ENCODE data around the gene CERS2. TPM values are rescaled to one million over a fixed set of nuclear protein-coding genes. Genes with fewer than 3 reads are reported as not detected.

The CERS2 gene
- total RNA-seq, 4 donors from 2014 or later, result 35.2 to 142 (median 101) TPM

- 67 to 95% methylated on average over 1 to 2 of the region's 2 CpGs for WGBS, 2 donors (ENCODE audit: low coverage in 1 of 2)
- peaks cover 15 to 36% (median 18%) of the 10 kb centered on the region in 4 donors for H3K4me1 ChIP-seq
- H3K36me3 ChIP-seq, result peaks cover 0 to 23% (median 7%) of the 10 kb centered on the region in 4 donors
- no peaks in the 10 kb centered on the region for H3K9me3 ChIP-seq
- no peak for TF ChIP-seq EP300 (IDR thresholded peaks at IDR 0.05; ENCODE audit: low read depth)
- TF ChIP-seq CTCF (IDR thresholded peaks at IDR 0.05), result no peak
- TF ChIP-seq POLR2AphosphoS5 (IDR thresholded peaks at IDR 0.05), result no peak
- no peak for TF ChIP-seq POLR2A (IDR thresholded peaks at IDR 0.05)
- H3K4me3 ChIP-seq, result no peak overlapping the region
- H3K27me3 ChIP-seq, result no peaks in the 10 kb centered on the region
- in situ Hi-C loops (cut with MboI; ENCODE audit: low pct_ligation_motif_present in 1 of 4, low pct_unique_long_range_greater_than_20kb in 1 of 4, low sequenced_read_pairs in 3 of 4), result loop anchor here in 1 of 4 donors (10.0 kb wide), 1 partner anchor 175 kb away; no protein-coding TSS in a partner anchor
- DNase-seq, result no peak
- intact Hi-C loops (cut with DNase I; ENCODE audit: low total_unique reads), result no loop called here
- no peak overlapping the region for H3K27ac ChIP-seq
Observed at GRCh38 chr1:150999926-151000325, 25.3 kb upstream of the CERS2 start.

- WGBS, 2 donors (ENCODE audit: low coverage in 1 of 2), result 85 to 100% methylated on average over 5 to 17 of the region's 17 CpGs
- Histone ChIP-seq H3K36me3 (peaks cover 0 to 23% (median 7%) of the 10 kb centered on the region in 4 donors), H3K27ac (no peak overlapping the region), H3K4me3 (no peak overlapping the region), H3K27me3 (no peaks in the 10 kb centered on the region), H3K9me3 (no peaks in the 10 kb centered on the region), H3K4me1 (peaks cover 7 to 29% (median 10%) of the 10 kb centered on the region in 4 donors)
- DNase-seq, result no peak
- TF ChIP-seq POLR2AphosphoS5 (IDR thresholded peaks at IDR 0.05) (no peak), POLR2A (IDR thresholded peaks at IDR 0.05) (no peak), EP300 (IDR thresholded peaks at IDR 0.05; ENCODE audit: low read depth) (no peak), CTCF (IDR thresholded peaks at IDR 0.05) (no peak)
- in situ Hi-C loops (cut with MboI; ENCODE audit: low pct_ligation_motif_present in 1 of 4, low pct_unique_long_range_greater_than_20kb in 1 of 4, low sequenced_read_pairs in 3 of 4), result loop anchor here in 1 of 4 donors (10.0 kb wide), 1 partner anchor 174 kb away; no protein-coding TSS in a partner anchor
- intact Hi-C loops (cut with DNase I; ENCODE audit: low total_unique reads), result no loop called here
Observed at GRCh38 chr1:150999051-150999674, 24.5 kb upstream of the CERS2 start.

- no peak overlapping the region for H3K4me3 ChIP-seq
- intact Hi-C loops (cut with DNase I; ENCODE audit: low total_unique reads), result no loop called here
- in situ Hi-C loops (cut with MboI; ENCODE audit: low pct_ligation_motif_present in 1 of 4, low pct_unique_long_range_greater_than_20kb in 1 of 4, low sequenced_read_pairs in 3 of 4), result loop anchor here in 1 of 4 donors (10.0 kb wide), 1 partner anchor 173 kb away; no protein-coding TSS in a partner anchor
- DNase-seq, result no peak
- no peaks in the 10 kb centered on the region for H3K9me3 ChIP-seq
- no peaks in the 10 kb centered on the region for H3K27me3 ChIP-seq
- TF ChIP-seq POLR2A (IDR thresholded peaks at IDR 0.05), result no peak
- TF ChIP-seq EP300 (IDR thresholded peaks at IDR 0.05; ENCODE audit: low read depth), result no peak
- TF ChIP-seq CTCF (IDR thresholded peaks at IDR 0.05), result no peak
- TF ChIP-seq POLR2AphosphoS5 (IDR thresholded peaks at IDR 0.05), result no peak
- WGBS, 2 donors (ENCODE audit: low coverage in 1 of 2), result 58 to 83% methylated on average over 2 to 5 of the region's 5 CpGs
- H3K4me1 ChIP-seq, result peaks cover 0 to 17% (median under 1%) of the 10 kb centered on the region in 4 donors
- no peak overlapping the region for H3K27ac ChIP-seq
- peaks cover 0 to 23% (median 7%) of the 10 kb centered on the region in 4 donors for H3K36me3 ChIP-seq
Observed at GRCh38 chr1:150997949-150998348, 23.3 kb upstream of the CERS2 start.

GRCh38 chr1:150997126-150997872 lies 22.7 kb upstream of the CERS2 start:
- Histone ChIP-seq H3K27me3 (no peaks in the 10 kb centered on the region), H3K9me3 (no peaks in the 10 kb centered on the region), H3K4me3 (no peak overlapping the region), H3K4me1 (peaks cover 0 to 10% (median 0%) of the 10 kb centered on the region in 4 donors), H3K27ac (no peak overlapping the region), H3K36me3 (peaks cover 0 to 23% (median 7%) of the 10 kb centered on the region in 4 donors)
- in situ Hi-C loops (cut with MboI; ENCODE audit: low pct_ligation_motif_present in 1 of 4, low pct_unique_long_range_greater_than_20kb in 1 of 4, low sequenced_read_pairs in 3 of 4) (loop anchor here in 1 of 4 donors (10.0 kb wide), 1 partner anchor 172 kb away; no protein-coding TSS in a partner anchor), intact Hi-C loops (cut with DNase I; ENCODE audit: low total_unique reads) (no loop called here)
- WGBS, 2 donors (ENCODE audit: low coverage in 1 of 2), result 85 to 88% methylated on average over 4 to 20 of the region's 20 CpGs
- TF ChIP-seq CTCF (IDR thresholded peaks at IDR 0.05) (no peak), EP300 (IDR thresholded peaks at IDR 0.05; ENCODE audit: low read depth) (no peak), POLR2A (IDR thresholded peaks at IDR 0.05) (no peak), POLR2AphosphoS5 (IDR thresholded peaks at IDR 0.05) (no peak)
- DNase-seq, result no peak

Data from transverse colon (tissue), 4 donors.